Skin of body (tissue), 2 donors: Measurements from ENCODE around the gene SVOPL. TPM values are rescaled to one million over a fixed set of nuclear protein-coding genes. Genes with fewer than 3 reads are reported as not detected.
"Not testable (repeated sequence)": the region's sequence is repeated elsewhere in the genome, so short reads cannot be mapped to it uniquely, and the experiment has no call there.

ENCODE experiments used
- DNase-seq: peaks from one replicate; lab custom pipeline; 2025; lab: John Stamatoyannopoulos, UW
- total RNA-seq: library from RNA; depleted of rRNA; stranded (reverse); fragments of >200 nt; gene quantifications from one replicate; pipeline ENCODE4 v1.2.3, GENCODE V29; 2014

SVOPL gene, protein sequence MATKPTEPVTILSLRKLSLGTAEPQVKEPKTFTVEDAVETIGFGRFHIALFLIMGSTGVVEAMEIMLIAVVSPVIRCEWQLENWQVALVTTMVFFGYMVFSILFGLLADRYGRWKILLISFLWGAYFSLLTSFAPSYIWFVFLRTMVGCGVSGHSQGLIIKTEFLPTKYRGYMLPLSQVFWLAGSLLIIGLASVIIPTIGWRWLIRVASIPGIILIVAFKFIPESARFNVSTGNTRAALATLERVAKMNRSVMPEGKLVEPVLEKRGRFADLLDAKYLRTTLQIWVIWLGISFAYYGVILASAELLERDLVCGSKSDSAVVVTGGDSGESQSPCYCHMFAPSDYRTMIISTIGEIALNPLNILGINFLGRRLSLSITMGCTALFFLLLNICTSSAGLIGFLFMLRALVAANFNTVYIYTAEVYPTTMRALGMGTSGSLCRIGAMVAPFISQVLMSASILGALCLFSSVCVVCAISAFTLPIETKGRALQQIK
- total RNA-seq = 0.59 TPM

GRCh38 chr7:138700857-138701536 lies at the start of gene SVOPL:
Gene SVOPL, minus strand, starts transcription at chr7:138701362. Its CDS starts 22,317 bp downstream, at chr7:138679045.
- DNase-seq = no peak

DNA sequence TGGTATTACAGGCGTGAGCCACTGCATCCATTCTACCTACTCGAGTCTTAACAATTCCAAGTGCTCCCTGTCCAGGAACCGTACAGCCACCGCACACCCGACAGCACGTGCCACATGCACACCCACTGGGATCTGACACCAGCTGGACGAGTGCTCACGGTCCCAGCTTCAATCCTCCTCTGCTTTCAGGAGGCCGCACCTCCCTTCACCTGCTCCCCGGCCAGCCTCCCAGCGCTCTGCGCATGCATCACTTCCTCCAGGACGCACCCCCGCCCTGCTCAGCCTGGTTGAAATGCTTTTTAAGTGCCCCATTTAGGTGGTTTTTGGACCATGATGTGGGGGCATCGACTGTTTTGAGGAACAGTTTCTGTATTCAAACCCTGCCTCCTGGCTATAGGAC lies 49.3 kb upstream of the SVOPL start:
- DNase-seq = no peak

- no peak for DNase-seq
These were observed 48.8 kb upstream of the SVOPL start for GRCh38 chr7:138749960-138750359.

DNA sequence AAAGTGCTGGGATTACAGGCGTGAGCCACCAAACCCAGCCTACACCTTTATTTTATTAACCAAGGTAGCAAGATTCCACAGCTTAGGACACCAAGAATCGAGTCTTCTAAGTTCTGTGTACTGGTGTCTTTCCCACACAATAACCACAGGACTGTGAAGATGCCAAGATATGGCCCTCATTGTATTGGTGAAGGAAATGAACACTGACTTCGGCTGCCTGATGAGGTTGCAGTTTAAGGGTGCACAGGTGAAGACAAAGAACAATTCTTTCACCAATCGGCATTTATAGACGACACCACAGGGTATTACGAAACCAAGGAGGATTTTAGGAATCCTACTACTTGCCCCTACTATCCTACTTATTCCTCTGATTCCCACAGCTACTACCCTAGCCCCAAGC lies 47.5 kb upstream of the SVOPL start:
- DNase-seq = no peak

GRCh38 chr7:138746073-138746472 lies 44.9 kb upstream of the SVOPL start:
- DNase-seq = no peak

DNA sequence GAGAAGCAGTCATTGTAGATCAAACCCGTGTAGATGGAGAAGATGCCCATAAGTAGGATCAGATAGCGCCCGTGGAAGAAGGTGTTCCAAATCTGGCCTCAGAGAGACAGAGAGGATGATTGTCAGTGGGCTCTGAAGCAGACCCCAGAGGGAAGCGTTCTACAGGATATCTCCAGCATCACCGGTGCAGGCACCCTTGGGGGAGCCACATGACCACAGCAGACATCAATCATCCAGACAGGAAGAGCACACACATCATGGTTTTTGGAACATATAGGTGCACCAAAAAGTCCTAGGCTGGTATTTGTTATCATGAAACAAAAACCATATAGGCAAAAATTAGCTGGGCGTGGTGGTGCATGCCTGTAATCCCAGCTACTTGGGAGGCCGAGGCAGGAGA lies 44.0 kb upstream of the SVOPL start:
- DNase-seq = no peak

DNA sequence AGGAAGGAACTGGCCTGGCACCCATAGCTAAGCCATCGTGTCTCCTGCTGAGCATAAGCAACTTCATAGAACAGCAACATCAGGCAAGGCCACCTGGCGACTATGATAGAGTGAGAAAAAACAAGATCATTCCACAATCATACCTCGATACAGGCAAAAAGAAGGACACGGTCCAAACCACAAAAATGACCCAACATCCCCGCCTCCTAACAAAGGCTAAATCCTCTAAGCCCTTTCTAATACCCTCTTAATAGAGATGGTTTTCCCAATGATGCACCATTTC lies 40.2 kb upstream of the SVOPL start:
- DNase-seq = no peak

DNA sequence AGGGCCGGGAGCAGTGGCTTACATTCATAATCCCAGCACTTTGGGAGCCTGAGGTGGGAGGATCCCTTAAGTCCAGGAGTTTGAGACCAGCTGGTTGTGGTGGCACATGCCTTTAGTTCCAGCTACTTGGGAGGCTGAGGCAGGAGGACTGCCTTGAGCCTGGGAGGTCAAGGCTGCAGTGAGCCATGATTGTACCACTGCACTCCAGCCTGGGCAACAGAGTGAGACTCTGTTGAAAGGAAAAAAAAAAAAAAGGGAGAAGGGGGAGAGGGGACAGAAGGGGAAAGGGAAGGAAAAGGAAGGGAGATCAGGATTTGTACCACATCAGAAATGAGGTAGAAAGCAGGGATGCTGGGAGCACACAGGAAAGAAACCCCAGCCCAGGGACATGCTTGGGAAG lies 38.7 kb upstream of the SVOPL start:
- DNase-seq = no peak

DNA sequence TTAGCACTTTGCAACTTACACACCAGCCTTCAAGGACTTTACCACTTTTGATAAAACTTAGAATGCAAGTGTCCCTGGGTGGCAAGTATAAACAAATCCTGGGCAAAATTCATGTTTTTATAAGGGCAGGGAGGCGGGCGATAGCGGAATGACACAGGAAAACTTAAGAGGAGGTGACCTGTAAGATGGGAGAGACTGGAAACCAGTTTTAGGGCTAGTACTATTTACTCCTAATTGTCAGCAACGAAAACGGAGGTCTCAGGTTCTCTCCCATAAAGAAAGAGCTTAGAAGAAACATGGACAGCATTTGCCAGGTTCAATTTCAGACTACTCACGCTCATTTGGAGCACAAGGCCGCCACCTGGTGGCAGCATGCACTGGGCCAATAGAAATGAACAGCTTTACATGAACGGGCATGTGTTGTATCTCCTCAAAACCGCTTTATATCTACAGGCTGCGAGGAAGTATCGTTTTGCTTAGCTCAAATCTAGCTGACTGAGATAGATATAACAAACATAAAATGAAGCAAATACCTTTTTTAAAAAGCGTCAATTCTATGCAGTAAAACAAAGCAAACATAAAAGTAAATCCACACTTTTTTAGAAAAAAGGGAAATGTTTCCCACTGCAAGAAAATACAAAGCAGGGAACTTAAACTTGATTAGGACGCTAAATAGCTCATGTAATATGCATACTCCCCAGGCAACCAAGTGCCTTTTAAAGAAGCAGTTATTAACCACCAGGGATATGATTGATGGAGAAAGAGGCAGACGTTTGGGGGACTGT lies 37.6 kb upstream of the SVOPL start:
- peak; percentile 63 for DNase-seq

DNA sequence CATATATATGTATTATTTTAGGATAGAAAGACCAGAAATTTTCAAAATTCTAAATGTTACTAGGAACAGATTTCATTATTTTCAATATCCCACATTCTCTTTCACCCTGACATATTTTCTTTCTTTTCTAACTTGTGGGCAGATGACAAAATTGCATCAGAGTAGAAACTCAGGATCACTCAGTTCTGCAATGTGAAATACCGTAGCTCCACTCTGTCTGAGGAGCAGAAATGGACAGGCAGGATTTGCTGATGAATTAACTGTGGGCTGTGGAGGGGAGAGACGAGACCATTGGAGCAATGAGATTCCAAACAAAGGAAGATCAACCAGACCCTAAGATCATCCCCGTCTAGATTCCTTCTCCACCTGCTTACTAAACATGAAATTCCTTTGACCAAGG lies 37.0 kb upstream of the SVOPL start:
- DNase-seq = no peak

DNA sequence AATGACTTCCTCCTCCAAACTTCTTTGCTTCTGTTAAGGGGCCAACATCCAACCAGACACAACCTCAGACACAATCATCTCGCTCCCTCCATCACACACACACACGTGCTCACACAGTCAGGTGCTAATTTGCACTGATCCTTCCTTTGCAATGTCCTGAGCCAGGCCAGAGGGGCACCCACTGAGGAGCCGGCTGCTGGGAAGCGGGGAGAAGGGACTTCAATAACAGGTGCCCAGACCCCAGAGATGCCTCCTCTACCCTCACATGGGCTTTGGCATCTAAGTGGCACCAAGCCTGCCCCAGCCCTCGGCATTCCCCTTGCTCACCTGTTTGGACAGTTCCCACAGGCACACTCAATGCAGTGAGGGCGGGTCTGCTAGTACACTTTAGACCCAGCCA lies 34.2 kb upstream of the SVOPL start:
- no peak for DNase-seq

DNA sequence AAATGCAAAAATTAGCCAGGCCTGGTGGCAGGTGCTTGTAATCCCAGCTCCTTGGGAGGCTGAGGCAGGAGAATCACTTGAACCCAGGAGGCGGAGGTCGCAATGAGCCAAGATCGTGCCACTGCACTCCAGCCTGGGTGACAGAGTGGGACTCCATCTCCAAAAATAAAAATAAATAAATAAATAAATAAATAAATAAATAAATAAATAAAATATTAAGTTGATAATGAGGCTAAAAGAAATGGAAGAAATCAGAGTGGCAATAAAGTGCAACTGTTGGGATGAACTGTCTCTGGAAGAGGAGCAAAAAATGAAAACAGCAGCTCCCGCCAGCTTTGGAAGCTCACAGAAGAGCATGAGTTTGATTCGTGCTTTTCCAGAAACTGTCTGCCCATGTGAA lies 30.6 kb upstream of the SVOPL start:
- not testable (repeated sequence) for DNase-seq

GRCh38 chr7:138729444-138729843 lies 28.3 kb upstream of the SVOPL start:
- DNase-seq = no peak

- no peak for DNase-seq
These were observed 26.4 kb upstream of the SVOPL start for GRCh38 chr7:138727336-138728099.

DNA sequence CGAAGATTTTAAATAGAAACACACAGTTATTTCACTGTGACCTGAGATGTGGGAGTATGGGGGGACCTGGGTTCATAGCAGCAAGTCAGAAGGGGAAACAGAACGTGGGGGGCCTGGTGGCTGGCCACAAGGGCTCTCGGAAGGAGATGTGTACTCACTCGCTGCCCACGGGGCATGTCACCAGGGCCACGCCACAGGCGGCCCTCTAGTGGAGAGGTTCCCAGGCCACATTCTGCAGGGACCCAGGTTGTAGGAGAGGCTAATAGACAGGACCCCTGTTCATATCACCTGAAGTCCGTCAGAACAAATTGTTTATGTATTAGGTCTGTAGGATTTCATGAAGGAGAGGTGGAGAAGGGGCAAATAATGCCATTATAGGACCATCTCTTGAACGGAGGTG lies 25.1 kb upstream of the SVOPL start:
- no peak for DNase-seq

DNA sequence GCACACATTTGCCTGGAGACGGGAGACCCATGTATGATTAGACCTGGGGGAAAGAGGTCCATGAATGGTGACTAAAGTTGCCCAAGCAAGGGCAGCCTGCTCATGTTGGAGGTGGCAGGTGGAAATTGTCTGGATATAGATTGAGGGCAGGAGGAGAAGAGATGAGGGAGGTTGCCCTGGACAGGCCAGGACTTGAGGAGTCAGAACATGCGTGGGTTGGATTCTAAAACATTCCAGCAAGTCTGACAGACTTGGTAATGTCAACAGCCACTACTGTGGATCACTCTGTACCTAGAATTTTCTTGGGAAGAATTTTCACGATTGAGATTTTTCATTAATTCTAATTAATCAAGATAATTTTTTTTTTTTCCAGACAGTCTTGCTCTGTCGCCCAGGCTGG lies 19.1 kb upstream of the SVOPL start:
- no peak for DNase-seq

- no peak for DNase-seq
These were observed 15.7 kb upstream of the SVOPL start for GRCh38 chr7:138716889-138717288.

DNA sequence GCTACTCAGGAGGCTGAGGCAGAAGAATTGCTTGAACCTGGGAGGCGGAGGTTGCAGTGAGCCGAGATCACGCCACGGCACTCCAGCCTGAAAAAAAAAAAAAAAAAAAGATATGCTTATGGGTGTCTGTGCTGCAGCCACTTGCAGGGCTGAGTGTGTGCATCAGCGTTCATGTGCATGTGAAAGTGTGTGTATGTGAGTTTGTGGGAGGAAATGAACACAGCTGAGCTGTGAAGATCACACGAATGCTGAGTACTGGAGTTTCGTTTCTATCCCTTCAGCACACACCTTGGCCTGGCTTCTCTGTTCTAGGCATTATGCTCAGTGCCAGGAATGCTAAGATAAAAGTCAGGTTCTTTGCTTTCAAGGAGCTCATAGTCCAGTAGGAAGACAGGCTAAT lies 12.0 kb upstream of the SVOPL start:
- no peak for DNase-seq

DNA sequence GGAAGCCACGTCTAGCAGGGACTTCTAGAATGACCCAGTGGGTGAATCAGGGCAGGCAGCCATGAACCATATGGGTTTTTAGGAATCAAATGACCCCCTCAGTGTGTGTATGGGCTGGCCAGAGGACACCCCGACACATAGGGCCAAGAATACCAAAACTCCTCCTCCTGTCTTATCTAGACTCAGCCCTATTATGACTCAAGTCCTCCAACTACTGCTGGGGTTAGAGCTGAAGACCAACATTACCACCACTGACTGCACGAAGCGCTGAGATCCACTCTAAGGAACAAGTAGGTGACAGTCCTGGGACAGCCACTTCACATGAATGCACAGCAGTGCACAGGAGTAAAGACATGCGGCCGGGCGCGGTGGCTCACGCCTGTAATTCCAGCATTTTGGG lies 11.5 kb upstream of the SVOPL start:
- DNase-seq = no peak

- no peak for DNase-seq
These were observed 9.6 kb upstream of the SVOPL start for GRCh38 chr7:138710536-138711385.

DNA sequence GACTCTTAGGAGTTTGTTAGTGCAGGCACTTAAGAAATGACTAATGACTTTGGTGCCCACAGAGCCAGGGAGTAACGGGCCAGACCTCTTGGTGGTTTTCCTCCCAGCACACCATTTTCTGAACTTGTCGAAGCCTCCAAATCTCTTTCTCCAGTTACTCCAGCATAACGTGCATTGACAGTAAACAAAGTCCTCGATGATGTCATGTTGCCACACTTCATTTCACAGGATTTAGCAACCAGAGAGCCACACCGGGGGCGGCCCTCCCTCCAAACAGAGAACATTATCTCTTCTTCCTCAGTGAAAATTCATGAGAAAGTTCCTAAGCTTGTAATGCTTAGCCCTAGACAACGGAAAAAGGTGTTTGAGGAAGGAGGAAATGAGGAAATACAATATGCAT lies 4.0 kb upstream of the SVOPL start:
- no peak for DNase-seq
